GM12892 (cell line): ENCODE measurements around the gene WDR27.

Experiments used
- POLR2A ChIP-seq: IDR thresholded peaks from 2 replicates; pipeline ENCODE4 v1.6.1; 2011; ENCODE audit warnings: low read depth, low read length, control low read depth
- POLR2AphosphoS5 ChIP-seq: IDR thresholded peaks from 2 replicates; pipeline ENCODE4 v1.6.1; 2011; ENCODE audit warnings: low read depth, low read length, control low read depth

DNA sequence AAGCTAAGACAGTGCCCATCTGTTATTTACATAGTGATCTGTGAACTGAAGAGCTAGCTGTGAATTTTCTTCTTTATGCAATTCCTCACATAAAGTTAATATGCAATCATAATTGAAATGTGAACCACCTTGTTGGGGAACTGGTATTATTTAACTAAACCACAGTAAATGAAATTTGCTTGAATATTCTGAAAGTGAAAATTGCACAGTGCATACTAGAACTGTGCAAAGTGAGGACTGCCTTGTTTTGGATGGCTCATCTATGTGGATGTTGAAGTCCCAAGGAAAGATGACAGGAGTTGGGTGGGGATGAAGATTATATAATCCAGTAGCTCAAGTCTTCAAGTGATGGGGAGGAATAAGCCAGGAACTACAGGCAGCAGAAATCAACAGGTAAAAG, 28.1 kb upstream of the WDR27 start:
- TF ChIP-seq POLR2A (no peak), POLR2AphosphoS5 (no peak)
